Measurements from ENCODE around the gene ZNF638.

The ZNF638 gene

DNA sequence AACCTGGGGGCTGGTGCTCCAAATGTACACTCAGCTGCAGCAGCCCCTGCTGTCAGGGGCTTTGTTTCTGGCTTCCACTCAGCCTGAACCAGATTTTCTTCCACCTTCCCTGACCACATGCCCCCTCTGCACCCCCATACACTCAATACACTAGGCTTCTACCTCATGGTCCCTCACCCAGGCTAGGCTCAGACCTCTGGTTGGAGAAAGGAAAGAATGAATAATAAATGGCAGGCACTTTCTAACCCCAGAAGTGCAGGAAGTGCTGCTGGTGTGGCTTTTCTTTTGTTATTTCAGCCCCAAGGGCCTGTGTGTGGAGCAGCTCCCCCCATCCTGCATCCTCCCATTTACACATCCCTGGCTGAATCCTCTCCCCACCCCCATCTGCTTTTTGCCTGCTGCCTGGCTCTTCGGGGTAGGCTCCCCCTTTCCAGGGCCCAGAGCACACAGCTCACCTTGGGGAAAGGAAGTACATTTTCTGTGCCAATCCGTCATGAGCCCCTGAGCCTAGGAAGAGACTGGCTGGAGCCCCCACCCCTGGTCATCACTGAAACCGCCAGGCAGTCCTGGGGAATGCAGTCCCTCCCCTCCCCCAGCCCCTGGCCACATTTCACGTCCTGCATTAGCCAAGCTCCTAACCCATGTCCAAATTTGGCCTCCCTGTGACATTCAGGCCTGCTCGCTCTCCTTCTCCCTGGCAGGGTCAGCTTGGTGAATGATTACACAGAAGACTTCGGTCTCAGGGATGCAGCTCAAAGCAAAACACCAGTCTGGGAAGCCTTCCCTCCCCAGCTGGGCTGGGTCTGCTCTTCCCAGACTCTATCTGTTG is 124.4 kb downstream of the ZNF638 start:
- no peaks in the 10 kb centered on the region for H3K4me1 ChIP-seq (ENCODE audit: low read length)
- H3K4me2 ChIP-seq (ENCODE audit: low read length): no peak overlapping the region
- H3K36me3 ChIP-seq (replicated peaks; ENCODE audit: low read depth, low read length): no peaks in the 10 kb centered on the region
- no peak overlapping the region for H3K27ac ChIP-seq (ENCODE audit: low read length)
- TF ChIP-seq, protein P1, sequence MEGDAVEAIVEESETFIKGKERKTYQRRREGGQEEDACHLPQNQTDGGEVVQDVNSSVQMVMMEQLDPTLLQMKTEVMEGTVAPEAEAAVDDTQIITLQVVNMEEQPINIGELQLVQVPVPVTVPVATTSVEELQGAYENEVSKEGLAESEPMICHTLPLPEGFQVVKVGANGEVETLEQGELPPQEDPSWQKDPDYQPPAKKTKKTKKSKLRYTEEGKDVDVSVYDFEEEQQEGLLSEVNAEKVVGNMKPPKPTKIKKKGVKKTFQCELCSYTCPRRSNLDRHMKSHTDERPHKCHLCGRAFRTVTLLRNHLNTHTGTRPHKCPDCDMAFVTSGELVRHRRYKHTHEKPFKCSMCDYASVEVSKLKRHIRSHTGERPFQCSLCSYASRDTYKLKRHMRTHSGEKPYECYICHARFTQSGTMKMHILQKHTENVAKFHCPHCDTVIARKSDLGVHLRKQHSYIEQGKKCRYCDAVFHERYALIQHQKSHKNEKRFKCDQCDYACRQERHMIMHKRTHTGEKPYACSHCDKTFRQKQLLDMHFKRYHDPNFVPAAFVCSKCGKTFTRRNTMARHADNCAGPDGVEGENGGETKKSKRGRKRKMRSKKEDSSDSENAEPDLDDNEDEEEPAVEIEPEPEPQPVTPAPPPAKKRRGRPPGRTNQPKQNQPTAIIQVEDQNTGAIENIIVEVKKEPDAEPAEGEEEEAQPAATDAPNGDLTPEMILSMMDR (IDR thresholded peaks at IDR 0.05; ENCODE audit: low read depth, low read length): no peak
- TF ChIP-seq EZH2phosphoT487 (IDR thresholded peaks at IDR 0.05; ENCODE audit: low read depth): no peak
- H3K79me2 ChIP-seq (ENCODE audit: low read length): no peaks in the 10 kb centered on the region
- H3K9me3 ChIP-seq (ENCODE audit: insufficient read depth, low read length): no peaks in the 10 kb centered on the region
- no peaks in the 10 kb centered on the region for H4K20me1 ChIP-seq (ENCODE audit: insufficient read depth, low read length)
- H3K27me3 ChIP-seq (ENCODE audit: low read depth, low read length): no peaks in the 10 kb centered on the region
- H3K9ac ChIP-seq (ENCODE audit: low read length): no peak overlapping the region
- H3K4me3 ChIP-seq (ENCODE audit: low read length): no peak overlapping the region
- no peak overlapping the region for H2AFZ ChIP-seq (ENCODE audit: low read depth, low read length)

GRCh38 chr2:71456617-71457016 is 125.0 kb downstream of the ZNF638 start:
- Histone ChIP-seq H4K20me1 (ENCODE audit: insufficient read depth, low read length) (no peaks in the 10 kb centered on the region), H3K9ac (ENCODE audit: low read length) (no peak overlapping the region)

DNA sequence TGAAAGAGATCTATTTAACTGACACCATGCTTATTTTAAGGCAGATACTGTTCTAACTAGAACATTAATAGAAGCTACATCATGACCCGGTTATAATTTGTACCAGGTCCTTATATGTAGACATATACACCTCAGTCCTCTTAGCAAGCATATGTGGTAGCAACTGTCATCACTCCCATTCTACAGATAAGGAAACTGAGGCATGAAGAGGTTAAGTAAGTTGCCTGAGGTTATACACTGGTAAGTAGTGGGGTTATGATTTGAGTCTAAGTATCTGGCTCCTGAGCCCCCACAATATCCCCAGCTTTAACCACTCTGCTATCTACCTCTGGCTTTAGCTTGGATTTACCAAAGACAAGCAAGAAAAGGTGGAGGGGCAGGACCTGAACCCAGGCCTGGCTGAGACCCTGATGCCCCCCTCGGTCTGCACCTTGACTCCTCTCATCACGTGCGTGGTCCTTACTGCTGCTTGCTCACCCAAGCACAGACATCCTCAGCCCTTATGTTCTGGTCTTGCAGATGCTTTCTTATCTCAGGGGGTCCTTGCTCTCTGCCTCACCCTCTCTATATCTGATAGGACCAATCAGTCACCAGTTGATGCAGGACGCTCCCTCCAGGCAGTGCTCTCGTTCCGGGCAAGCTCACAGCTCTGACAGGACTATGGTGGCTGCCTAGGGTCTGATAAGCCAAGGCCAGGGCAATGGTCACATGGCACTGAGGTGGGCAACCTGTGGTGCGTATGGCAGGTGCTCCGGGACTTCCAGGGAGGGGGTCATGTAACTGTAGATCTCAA is 125.7 kb downstream of the ZNF638 start:
- Histone ChIP-seq H3K27ac (ENCODE audit: low read length) (no peak overlapping the region), H3K4me2 (ENCODE audit: low read length) (no peak overlapping the region), H3K4me1 (ENCODE audit: low read length) (no peaks in the 10 kb centered on the region), H3K79me2 (ENCODE audit: low read length) (no peaks in the 10 kb centered on the region), H3K4me3 (ENCODE audit: low read length) (no peak overlapping the region), H3K9ac (ENCODE audit: low read length) (no peak overlapping the region), H3K27me3 (ENCODE audit: low read depth, low read length) (no peaks in the 10 kb centered on the region), H3K9me3 (ENCODE audit: insufficient read depth, low read length) (no peaks in the 10 kb centered on the region), H4K20me1 (ENCODE audit: insufficient read depth, low read length) (no peaks in the 10 kb centered on the region), H3K36me3 (replicated peaks; ENCODE audit: low read depth, low read length) (no peaks in the 10 kb centered on the region), H2AFZ (ENCODE audit: low read depth, low read length) (no peak overlapping the region)
- TF ChIP-seq EZH2phosphoT487 (IDR thresholded peaks at IDR 0.05; ENCODE audit: low read depth): no peak
- TF ChIP-seq, protein P1 (IDR thresholded peaks at IDR 0.05; ENCODE audit: low read depth, low read length): no peak

More at GRCh38 chr2:71456617-71457016, 125.0 kb downstream of the ZNF638 start:
- H3K4me3 ChIP-seq (ENCODE audit: low read length): no peak overlapping the region
- H3K4me1 ChIP-seq (ENCODE audit: low read length): no peaks in the 10 kb centered on the region
- no peak overlapping the region for H3K27ac ChIP-seq (ENCODE audit: low read length)
- H3K79me2 ChIP-seq (ENCODE audit: low read length): no peaks in the 10 kb centered on the region
- no peaks in the 10 kb centered on the region for H3K27me3 ChIP-seq (ENCODE audit: low read depth, low read length)
- H3K36me3 ChIP-seq (replicated peaks; ENCODE audit: low read depth, low read length): no peaks in the 10 kb centered on the region
- TF ChIP-seq, protein P1 (IDR thresholded peaks at IDR 0.05; ENCODE audit: low read depth, low read length): no peak
- TF ChIP-seq EZH2phosphoT487 (IDR thresholded peaks at IDR 0.05; ENCODE audit: low read depth): no peak
- no peak overlapping the region for H2AFZ ChIP-seq (ENCODE audit: low read depth, low read length)
- no peaks in the 10 kb centered on the region for H3K9me3 ChIP-seq (ENCODE audit: insufficient read depth, low read length)
- no peak overlapping the region for H3K4me2 ChIP-seq (ENCODE audit: low read length)

- no peaks in the 10 kb centered on the region for H3K79me2 ChIP-seq (ENCODE audit: low read length)
- no peaks in the 10 kb centered on the region for H3K36me3 ChIP-seq (replicated peaks; ENCODE audit: low read depth, low read length)
- H3K4me3 ChIP-seq (ENCODE audit: low read length): no peak overlapping the region
- TF ChIP-seq EZH2phosphoT487 (IDR thresholded peaks at IDR 0.05; ENCODE audit: low read depth): no peak
- TF ChIP-seq, protein P1 (IDR thresholded peaks at IDR 0.05; ENCODE audit: low read depth, low read length): no peak
- H4K20me1 ChIP-seq (ENCODE audit: insufficient read depth, low read length): no peaks in the 10 kb centered on the region
- no peak overlapping the region for H3K27ac ChIP-seq (ENCODE audit: low read length)
- H3K4me2 ChIP-seq (ENCODE audit: low read length): no peak overlapping the region
- no peak overlapping the region for H3K9ac ChIP-seq (ENCODE audit: low read length)
- no peaks in the 10 kb centered on the region for H3K4me1 ChIP-seq (ENCODE audit: low read length)
- no peak overlapping the region for H2AFZ ChIP-seq (ENCODE audit: low read depth, low read length)
- H3K9me3 ChIP-seq (ENCODE audit: insufficient read depth, low read length): no peaks in the 10 kb centered on the region
- no peaks in the 10 kb centered on the region for H3K27me3 ChIP-seq (ENCODE audit: low read depth, low read length)
Observed at GRCh38 chr2:71457923-71458322, 126.3 kb downstream of the ZNF638 start.

Data from OCI-LY3 (cell line).